Endodermal cell (in vitro differentiated cells): Measurements from ENCODE around the gene CLCC1. TPM values are rescaled to one million over a fixed set of nuclear protein-coding genes. Genes with fewer than 3 reads are reported as not detected.

Experiments used
- DNase-seq: peaks from one replicate; pipeline ENCODE4 v3.0.0-alpha.2; 2017
- H3K27ac ChIP-seq: 2 replicates; pipeline ENCODE4 v1.5.1; 2013; ENCODE audit warnings: mild to moderate bottlenecking, low read depth, low read length, moderate library complexity
- H3K27me3 ChIP-seq: 2 replicates; pipeline ENCODE4 v1.6.1; 2013; ENCODE audit warnings: mild to moderate bottlenecking, low read length, moderate library complexity; ENCODE audit not compliant: insufficient read depth, control insufficient read depth, poor library complexity, severe bottlenecking
- H3K36me3 ChIP-seq: 2 replicates; pipeline ENCODE4 v1.7.0; 2013; ENCODE audit warnings: mild to moderate bottlenecking, low read length, moderate library complexity; ENCODE audit not compliant: control insufficient read depth, insufficient read depth
- H3K4me1 ChIP-seq: one replicate; pipeline ENCODE4 v1.7.0; 2013; ENCODE audit warnings: low read length; ENCODE audit not compliant: control insufficient read depth, insufficient read depth
- H3K4me3 ChIP-seq: 2 replicates; pipeline ENCODE4 v1.5.1; 2013; ENCODE audit warnings: mild to moderate bottlenecking, low read length, moderate library complexity
- H3K9ac ChIP-seq: 2 replicates; pipeline ENCODE4 v1.6.1; 2013; ENCODE audit warnings: mild to moderate bottlenecking, low read length, moderate library complexity; ENCODE audit not compliant: poor library complexity, severe bottlenecking; ENCODE audit errors: extremely low read depth
- H3K9me3 ChIP-seq: 2 replicates; pipeline ENCODE4 v1.6.1; 2013; ENCODE audit warnings: mild to moderate bottlenecking, low read length, moderate library complexity; ENCODE audit not compliant: control insufficient read depth
- H3K27ac Mint-ChIP-seq: 2 replicates; pipeline ENCODE4 v1.8.0; 2020; ENCODE audit warnings: mixed read lengths
- H3K27me3 Mint-ChIP-seq: 2 replicates; pipeline ENCODE4 v1.8.0; 2021; ENCODE audit warnings: mild to moderate bottlenecking, mixed read lengths; ENCODE audit not compliant: insufficient read depth
- H3K36me3 Mint-ChIP-seq: 2 replicates; pipeline ENCODE4 v1.8.0; 2020; ENCODE audit warnings: low read depth, mixed read lengths
- H3K4me1 Mint-ChIP-seq: 2 replicates; pipeline ENCODE4 v1.8.0; 2020; ENCODE audit warnings: mixed read lengths
- H3K4me3 Mint-ChIP-seq: 2 replicates; pipeline ENCODE4 v1.8.0; 2020; ENCODE audit warnings: mild to moderate bottlenecking, moderate library complexity, mixed read lengths
- H3K9me3 Mint-ChIP-seq: 2 replicates; pipeline ENCODE4 v1.8.0; 2020; ENCODE audit warnings: mild to moderate bottlenecking, mixed read lengths
- CTCF ChIP-seq: fragments of 200-600 bp; sonication (generic); conservative IDR thresholded peaks from 2 replicates; pipeline ENCODE4 v1.5.0; 2021; ENCODE audit warnings: antibody characterized with exemption, mild to moderate bottlenecking
- WGBS, 2 experiments: methylation state at CpG; one replicate each; pipeline versions ENCODE4 v1.1.5 to v1.1.7; 2013; ENCODE audit warnings: missing lambda C conversion rate in 2 of 2, mixed read lengths in 1 of 2; ENCODE audit not compliant: insufficient coverage in 1 of 2, insufficient read length in 1 of 2; 5-methylcytosine and 5-hydroxymethylcytosine counted together
- total RNA-seq, 2 donors: library from RNA; stranded (reverse); fragmentation: NEBNext Ultra II Directional in 1 of 2; extraction: Animal tissue kit (Norgen Biotek cat#: 25700) in 1 of 2; gene quantifications; 2 replicates in 1 of 2; 3 replicates in 1 of 2; pipeline ENCODE4 v1.2.1, GENCODE V29; 2021

CLCC1 gene
- total RNA-seq, 2 donors from 2014 or later: 19.4 to 25.3 TPM

- no peak for TF ChIP-seq CTCF
- Histone ChIP-seq H3K9ac (no peak overlapping the region), H3K9me3 (no peaks in the 10 kb centered on the region), H3K4me1 (no peaks in the 10 kb centered on the region), H3K4me3 (no peak overlapping the region), H3K27ac (no peak overlapping the region), H3K27me3 (no peaks in the 10 kb centered on the region), H3K36me3 (peaks cover 85% of the 10 kb centered on the region)
- no peak for DNase-seq
- Mint-ChIP-seq H3K4me3 (no peak overlapping the region), H3K4me1 (no peaks in the 10 kb centered on the region), H3K27ac (no peak overlapping the region), H3K27me3 (no peaks in the 10 kb centered on the region), H3K36me3 (peaks cover 47% of the 10 kb centered on the region), H3K9me3 (no peaks in the 10 kb centered on the region)
- WGBS, 2 experiments: 80% methylated on average over 1 of the region's 2 CpGs; no CpG with 5 or more reads in 1 of the 2 experiments
Measured at GRCh38 chr1:108916788-108917187, 46.5 kb downstream of the CLCC1 start.

Other genes with a start within 250 kb of the CLCC1 start
- 10 to 100 TPM; 37.4 to 38.5 TPM for gene STXBP3, start 216.8 kb downstream of the CLCC1 start, total RNA-seq
- gene AKNAD1, start 106.4 kb downstream of the CLCC1 start, total RNA-seq: 1 to 10 TPM in 1 of 2 donors, under 1 TPM in 1; 0.20 to 2.0 TPM
- gene GPSM2, start 86.5 kb downstream of the CLCC1 start, total RNA-seq: 10 to 100 TPM; 39.0 to 60.1 TPM
- 1 to 10 TPM; 7.5 to 9.2 TPM for gene WDR47, start 78.6 kb upstream of the CLCC1 start, total RNA-seq
- gene TAF13, start 112.5 kb upstream of the CLCC1 start, total RNA-seq: 10 to 100 TPM; 39.2 to 48.6 TPM
- gene TMEM167B, start 127.3 kb upstream of the CLCC1 start, total RNA-seq: 10 to 100 TPM; 14.6 to 23.0 TPM
- gene ELAPOR1, start 150.6 kb upstream of the CLCC1 start, total RNA-seq: under 1 TPM; 0.48 to 0.89 TPM